Measurements from ENCODE around the gene ETV4. TPM values are rescaled to one million over a fixed set of nuclear protein-coding genes. Genes with fewer than 3 reads are reported as not detected.

The ETV4 gene
- total RNA-seq, 1 donor from 2014 or later = 5.6 TPM

- Mint-ChIP-seq H3K4me1 (peaks cover 25% of the 10 kb centered on the region), H3K27ac (no peak overlapping the region), H3K4me3 (no peak overlapping the region), H3K27me3 (ENCODE audit: low read depth) (peaks cover 15% of the 10 kb centered on the region), H3K9me3 (no peaks in the 10 kb centered on the region), H3K36me3 (no peaks in the 10 kb centered on the region)
- no peak for TF ChIP-seq CTCF (IDR thresholded peaks at IDR 0.05; ENCODE audit: unreplicated experiment)
- DNase-seq (ENCODE audit: low spot score in 2 of 2, unreplicated experiment in 2 of 2) = no peak
Measured at GRCh38 chr17:43532581-43532980, 13.6 kb downstream of the ETV4 start.

GRCh38 chr17:43531955-43532354 lies 14.2 kb downstream of the ETV4 start:
- Mint-ChIP-seq H3K36me3 (no peaks in the 10 kb centered on the region), H3K4me1 (peaks cover 25% of the 10 kb centered on the region), H3K9me3 (no peaks in the 10 kb centered on the region), H3K27ac (no peak overlapping the region), H3K27me3 (ENCODE audit: low read depth) (peaks cover 15% of the 10 kb centered on the region), H3K4me3 (no peak overlapping the region)
- no peak for DNase-seq (ENCODE audit: low spot score in 2 of 2, unreplicated experiment in 2 of 2)
- TF ChIP-seq CTCF (IDR thresholded peaks at IDR 0.05; ENCODE audit: unreplicated experiment) = no peak

GRCh38 chr17:43531082-43531378 lies 15.1 kb downstream of the ETV4 start:
- TF ChIP-seq CTCF (IDR thresholded peaks at IDR 0.05; ENCODE audit: unreplicated experiment) = no peak
- Mint-ChIP-seq H3K27me3 (ENCODE audit: low read depth) (peaks cover 15% of the 10 kb centered on the region), H3K4me3 (peak overlapping the region; percentile 17), H3K4me1 (peaks cover 19% of the 10 kb centered on the region), H3K9me3 (no peaks in the 10 kb centered on the region), H3K27ac (peak overlapping the region; percentile 85), H3K36me3 (no peaks in the 10 kb centered on the region)
- DNase-seq (ENCODE audit: low spot score in 2 of 2, unreplicated experiment in 2 of 2) = no peak

DNA sequence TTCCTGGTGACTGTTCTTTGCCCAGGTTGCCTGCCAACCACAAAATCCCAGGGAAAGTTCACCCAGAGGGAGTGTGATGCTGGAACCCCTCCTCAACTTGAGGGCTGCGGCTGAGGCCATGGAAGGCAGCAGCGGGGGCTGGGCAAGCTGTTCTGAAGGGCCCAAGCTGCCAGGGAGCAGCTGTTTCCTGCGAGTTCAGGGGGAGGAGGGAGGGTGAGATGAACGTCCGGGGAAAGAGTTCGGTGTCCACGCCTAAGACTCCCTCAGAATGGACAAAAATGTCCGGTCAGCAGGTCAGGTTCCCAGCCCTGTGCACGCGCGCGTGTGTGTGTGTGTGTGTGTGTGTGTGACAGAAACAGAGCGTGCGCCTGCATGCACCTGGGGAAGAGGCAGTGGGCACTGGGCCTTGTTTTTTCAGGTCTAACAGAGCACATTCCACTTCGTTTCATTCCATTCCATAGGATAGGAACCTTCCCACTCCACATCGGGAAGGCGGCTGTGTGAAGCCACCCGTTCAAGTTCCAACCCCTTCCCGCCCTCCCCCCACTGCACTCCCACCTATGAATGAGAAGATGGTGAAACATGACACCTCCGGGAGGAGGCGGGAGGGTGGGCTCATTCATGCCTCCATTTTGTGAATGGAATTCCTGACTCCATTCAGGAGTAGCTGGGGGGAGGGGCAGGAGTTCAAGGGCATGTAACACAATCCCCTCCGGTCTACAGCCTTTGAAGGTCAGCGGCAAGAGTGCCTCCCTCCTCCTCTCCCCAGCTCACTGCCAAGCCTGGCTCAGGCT lies 15.7 kb downstream of the ETV4 start:
- no peak for TF ChIP-seq CTCF (IDR thresholded peaks at IDR 0.05; ENCODE audit: unreplicated experiment)
- Mint-ChIP-seq H3K27ac (peak overlapping the region; percentile 85), H3K4me1 (peaks cover 19% of the 10 kb centered on the region), H3K9me3 (no peaks in the 10 kb centered on the region), H3K4me3 (peak overlapping the region; percentile 48), H3K36me3 (no peaks in the 10 kb centered on the region), H3K27me3 (ENCODE audit: low read depth) (peaks cover 15% of the 10 kb centered on the region)
- peak; percentile 79 for DNase-seq (ENCODE audit: low spot score in 2 of 2, unreplicated experiment in 2 of 2)

GRCh38 chr17:43529947-43530287 lies 16.2 kb downstream of the ETV4 start:
- peak overlapping the region; percentile 48 for H3K4me3 Mint-ChIP-seq
- TF ChIP-seq CTCF (IDR thresholded peaks at IDR 0.05; ENCODE audit: unreplicated experiment) = no peak

More at GRCh38 chr17:43529947-43530287, 16.2 kb downstream of the ETV4 start:
- Mint-ChIP-seq H3K27me3 (ENCODE audit: low read depth) (peaks cover 15% of the 10 kb centered on the region), H3K9me3 (no peaks in the 10 kb centered on the region), H3K27ac (peak overlapping the region; percentile 83), H3K36me3 (peaks cover 4% of the 10 kb centered on the region), H3K4me1 (peaks cover 19% of the 10 kb centered on the region)
- no peak for DNase-seq (ENCODE audit: low spot score in 2 of 2, unreplicated experiment in 2 of 2)
